ENCODE data around the gene ATP5MC2.

DNA sequence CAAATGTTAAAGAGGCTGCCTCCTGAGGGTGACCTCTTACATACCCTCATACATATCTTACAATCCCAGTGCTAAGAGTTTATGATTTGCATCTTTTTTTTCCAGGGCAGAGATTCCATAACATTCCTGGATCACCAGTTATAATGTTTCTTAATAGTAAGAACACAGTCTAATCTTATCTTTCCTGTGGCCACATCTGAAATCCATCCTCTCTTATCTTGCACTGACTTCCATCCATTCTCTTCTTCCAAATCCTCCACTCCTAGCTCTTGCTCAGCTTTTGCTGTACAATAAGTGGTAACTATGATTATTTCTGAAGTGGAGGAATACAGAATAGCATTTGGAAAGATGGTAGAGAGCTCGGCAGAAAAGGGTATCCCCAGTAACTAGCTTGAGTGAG lies 45.1 kb upstream of the ATP5MC2 start:
- TF ChIP-seq, protein P1, sequence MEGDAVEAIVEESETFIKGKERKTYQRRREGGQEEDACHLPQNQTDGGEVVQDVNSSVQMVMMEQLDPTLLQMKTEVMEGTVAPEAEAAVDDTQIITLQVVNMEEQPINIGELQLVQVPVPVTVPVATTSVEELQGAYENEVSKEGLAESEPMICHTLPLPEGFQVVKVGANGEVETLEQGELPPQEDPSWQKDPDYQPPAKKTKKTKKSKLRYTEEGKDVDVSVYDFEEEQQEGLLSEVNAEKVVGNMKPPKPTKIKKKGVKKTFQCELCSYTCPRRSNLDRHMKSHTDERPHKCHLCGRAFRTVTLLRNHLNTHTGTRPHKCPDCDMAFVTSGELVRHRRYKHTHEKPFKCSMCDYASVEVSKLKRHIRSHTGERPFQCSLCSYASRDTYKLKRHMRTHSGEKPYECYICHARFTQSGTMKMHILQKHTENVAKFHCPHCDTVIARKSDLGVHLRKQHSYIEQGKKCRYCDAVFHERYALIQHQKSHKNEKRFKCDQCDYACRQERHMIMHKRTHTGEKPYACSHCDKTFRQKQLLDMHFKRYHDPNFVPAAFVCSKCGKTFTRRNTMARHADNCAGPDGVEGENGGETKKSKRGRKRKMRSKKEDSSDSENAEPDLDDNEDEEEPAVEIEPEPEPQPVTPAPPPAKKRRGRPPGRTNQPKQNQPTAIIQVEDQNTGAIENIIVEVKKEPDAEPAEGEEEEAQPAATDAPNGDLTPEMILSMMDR (IDR thresholded peaks at IDR 0.05), result no peak
- no peak for TF ChIP-seq POLR2A (IDR thresholded peaks at IDR 0.05)

Data from thyroid gland (tissue), 4 donors.